ENCODE measurements around the gene SIKE1.

DNA sequence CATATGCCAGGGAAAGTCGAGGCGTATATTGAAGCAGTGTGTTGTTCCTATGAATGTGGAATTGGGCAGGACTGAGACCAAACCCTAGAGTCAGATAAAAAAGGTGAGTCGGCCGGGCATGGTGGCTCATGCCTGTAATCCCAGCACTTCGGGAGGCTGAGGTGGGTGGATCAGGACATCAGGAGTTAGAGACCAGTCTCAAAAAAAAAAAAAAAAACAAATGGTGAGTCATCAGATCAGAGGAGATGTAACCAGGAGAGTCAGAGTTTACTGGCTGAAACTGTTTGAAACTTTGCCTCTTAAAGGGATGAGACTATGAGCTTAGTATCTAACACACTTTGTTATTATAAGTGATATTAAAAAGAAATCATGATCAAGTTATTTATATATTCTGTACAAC, 47.8 kb upstream of the SIKE1 start:
- TF ChIP-seq CTCF (conservative IDR thresholded peaks at IDR 0.05) (no peak), EZH2 (IDR thresholded peaks at IDR 0.05; ENCODE audit: low read depth) (no peak)

Measured in PC-9 (cell line).